Dendritic cell treated with granulocyte-macrophage colony-stimulating factor and Interleukin-4, amounts not matched to agents 40 ng/mL and 50 ng/mL, for 4 days (primary cell): ENCODE results near the gene FSTL4.

ENCODE experiments used
- H3K27ac Mint-ChIP-seq: one replicate; pipeline ENCODE4 v1.8.0; 2022; ENCODE audit warnings: mild to moderate bottlenecking, mixed read lengths
- H3K27me3 Mint-ChIP-seq: one replicate; pipeline ENCODE4 v1.8.0; 2022; ENCODE audit warnings: mild to moderate bottlenecking, mixed read lengths
- H3K36me3 Mint-ChIP-seq: one replicate; pipeline ENCODE4 v1.8.0; 2022; ENCODE audit warnings: low read depth, mixed read lengths
- H3K4me1 Mint-ChIP-seq: one replicate; pipeline ENCODE4 v1.8.0; 2022; ENCODE audit warnings: low read depth, mixed read lengths
- H3K4me3 Mint-ChIP-seq: one replicate; pipeline ENCODE4 v1.8.0; 2022; ENCODE audit warnings: mild to moderate bottlenecking, moderate library complexity, mixed read lengths
- H3K9me3 Mint-ChIP-seq: one replicate; pipeline ENCODE4 v1.8.0; 2022; ENCODE audit warnings: mixed read lengths
- intact Hi-C: fragments of 100-400 bp; cut with micrococcal nuclease; formaldehyde crosslinking; loops from one replicate; pipeline ENCODE4 v1.15.0; 2022

The FSTL4 gene

DNA sequence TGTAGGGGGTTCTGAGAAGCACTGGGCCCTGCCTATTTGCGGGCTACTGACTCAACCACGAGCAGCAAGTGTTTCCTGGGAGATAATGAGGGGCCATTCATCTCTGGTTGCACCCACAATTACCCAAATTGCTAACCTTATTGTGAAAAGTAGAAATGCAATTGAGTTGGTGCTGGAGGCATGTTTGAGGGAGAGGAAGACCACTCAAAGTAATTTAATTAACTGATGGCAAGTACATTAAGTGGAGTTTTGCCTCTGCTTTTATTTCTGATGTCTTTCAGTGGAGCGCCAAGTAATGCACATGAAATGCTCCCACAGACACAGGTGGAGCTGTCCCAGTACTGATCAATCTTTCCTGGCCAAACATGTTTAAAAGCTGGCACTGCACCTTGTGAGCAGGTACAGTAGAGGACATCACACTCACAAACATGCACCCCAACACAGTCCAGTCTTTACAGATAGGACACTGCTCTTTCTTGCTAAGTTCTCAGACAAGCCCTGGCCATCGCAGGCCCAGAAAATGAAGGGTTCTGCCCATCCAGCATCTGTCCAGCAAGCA is 365.1 kb downstream of the FSTL4 start:
- Mint-ChIP-seq H3K9me3 (no peaks in the 10 kb centered on the region), H3K27ac (no peak overlapping the region), H3K4me3 (no peak overlapping the region), H3K4me1 (no peaks in the 10 kb centered on the region), H3K36me3 (no peaks in the 10 kb centered on the region), H3K27me3 (no peaks in the 10 kb centered on the region)
- intact Hi-C loops, result loop anchor here (5.0 kb wide), 1 partner anchor 135 kb away; no protein-coding TSS in a partner anchor

DNA sequence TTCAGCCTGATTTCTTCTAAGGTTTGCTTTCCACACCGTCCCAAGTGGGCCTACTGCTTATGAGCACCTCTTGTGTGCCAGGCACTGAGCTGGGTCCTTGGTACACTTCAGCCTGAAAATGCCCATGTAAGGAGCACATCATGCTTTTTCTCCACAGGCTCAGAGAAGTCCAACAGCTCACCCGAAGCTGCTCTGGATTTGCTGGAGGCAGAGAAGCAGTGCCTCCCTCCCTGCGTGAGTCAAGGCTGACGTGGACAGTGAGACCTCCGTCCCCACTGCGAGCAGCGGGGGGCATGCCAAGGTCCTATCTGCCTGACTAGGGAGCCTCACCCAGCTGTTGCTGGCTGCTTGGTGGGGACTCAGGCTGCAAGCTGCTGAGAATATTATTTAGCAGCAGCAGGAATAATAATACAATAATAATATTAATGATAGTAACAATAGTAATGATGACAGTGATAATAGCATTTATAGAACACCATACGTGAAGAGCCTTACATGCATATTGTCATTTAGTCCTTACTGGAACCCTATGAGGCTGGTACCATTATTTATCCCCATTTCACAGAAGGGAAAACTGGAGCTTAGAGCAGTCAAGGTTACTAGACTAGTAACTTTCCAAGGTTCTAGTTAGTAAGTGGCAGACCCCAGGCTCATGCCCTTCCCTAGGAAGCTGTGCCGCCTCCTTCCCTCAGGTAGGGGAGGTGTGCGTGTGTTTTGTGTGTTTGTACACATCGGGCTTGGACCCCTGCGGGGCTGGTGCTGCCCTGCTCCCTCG is 365.8 kb downstream of the FSTL4 start:
- H3K4me1 Mint-ChIP-seq, result no peaks in the 10 kb centered on the region
- intact Hi-C loops, result loop anchor here (5.0 kb wide), 1 partner anchor 134 kb away; no protein-coding TSS in a partner anchor
- no peak overlapping the region for H3K27ac Mint-ChIP-seq
- no peaks in the 10 kb centered on the region for H3K27me3 Mint-ChIP-seq
- no peak overlapping the region for H3K4me3 Mint-ChIP-seq
- H3K9me3 Mint-ChIP-seq, result no peaks in the 10 kb centered on the region
- H3K36me3 Mint-ChIP-seq, result no peaks in the 10 kb centered on the region

DNA sequence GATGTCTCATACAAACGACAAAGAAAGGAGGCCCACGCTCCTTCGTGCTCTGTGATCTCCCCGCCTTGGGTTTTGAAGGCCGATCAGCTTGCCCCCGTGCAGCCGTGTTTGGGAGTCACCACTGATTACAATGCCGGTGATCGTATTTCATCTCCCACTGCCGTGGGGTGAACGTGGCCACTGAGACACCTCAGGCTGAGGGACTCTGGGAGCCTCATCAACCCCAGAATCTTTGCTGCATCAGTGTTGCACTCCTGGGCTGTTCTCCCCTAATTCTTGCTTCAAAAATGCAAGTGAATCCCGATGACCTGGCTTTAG is 366.3 kb downstream of the FSTL4 start:
- Mint-ChIP-seq H3K27me3 (no peaks in the 10 kb centered on the region), H3K4me1 (peaks cover 3% of the 10 kb centered on the region), H3K36me3 (no peaks in the 10 kb centered on the region), H3K9me3 (no peaks in the 10 kb centered on the region), H3K27ac (no peak overlapping the region), H3K4me3 (no peak overlapping the region)
- intact Hi-C loops, result loop anchor here (5.0 kb wide), 1 partner anchor 134 kb away; no protein-coding TSS in a partner anchor

DNA sequence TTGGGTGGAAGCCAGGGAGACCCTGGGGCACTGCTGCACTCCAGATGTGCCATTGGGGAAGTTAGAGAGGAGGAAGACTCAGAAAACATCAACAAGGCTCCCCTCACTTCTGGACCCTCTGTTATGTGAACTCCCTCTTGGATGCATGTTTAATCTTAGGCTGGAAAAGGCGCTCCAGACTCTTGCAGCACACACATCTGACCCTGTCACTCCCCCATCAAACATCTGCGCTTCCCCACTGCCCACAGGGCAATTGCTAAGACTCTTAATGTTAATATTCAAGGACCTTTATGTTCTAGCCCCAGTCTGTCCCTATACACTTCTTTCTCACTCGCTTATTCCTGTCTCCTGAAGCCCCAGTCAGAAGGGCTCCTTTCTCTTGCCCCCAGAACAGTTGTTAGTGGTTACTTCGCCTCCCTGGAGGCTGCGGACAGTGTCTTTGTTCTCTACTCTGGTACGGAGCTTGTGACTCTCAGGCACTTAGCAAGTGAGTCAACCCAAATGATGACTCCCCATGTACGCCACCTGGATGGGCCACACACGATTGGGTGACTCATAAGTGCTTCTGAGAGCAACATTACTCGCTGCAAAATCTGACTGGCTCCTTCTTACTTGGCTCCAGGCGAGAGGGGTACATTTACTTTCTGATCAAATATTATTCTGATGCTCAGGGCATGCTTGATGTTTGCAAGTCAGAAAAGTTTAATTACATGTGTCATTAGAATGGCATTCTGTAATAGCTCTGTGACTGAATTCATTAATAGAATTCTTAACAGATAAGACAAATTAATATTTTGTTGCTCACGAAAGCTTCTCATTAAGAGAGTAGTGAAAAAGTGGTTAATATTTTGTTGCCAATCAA is 366.9 kb downstream of the FSTL4 start:
- no peak overlapping the region for H3K27ac Mint-ChIP-seq

DNA sequence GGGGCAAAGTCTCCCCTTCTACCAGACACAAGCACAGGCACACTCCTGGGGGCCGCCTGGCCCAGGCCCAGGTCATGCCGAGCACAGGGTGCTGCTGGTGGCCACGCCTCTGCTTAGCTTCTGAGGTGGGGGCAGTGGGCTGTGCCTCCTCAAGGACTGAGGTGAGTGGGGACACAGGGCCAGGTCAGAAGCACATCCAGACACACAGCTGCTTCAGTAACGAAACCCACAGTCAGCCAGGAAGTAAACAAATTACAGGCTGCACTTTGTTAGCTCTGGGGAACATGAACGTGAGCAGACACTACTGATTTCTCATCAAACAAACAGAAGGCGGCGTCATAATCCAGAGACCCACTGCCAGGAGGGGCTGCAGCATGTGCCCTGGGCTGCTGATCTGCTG is 368.1 kb downstream of the FSTL4 start:
- Mint-ChIP-seq H3K4me3 (no peak overlapping the region), H3K27ac (no peak overlapping the region), H3K27me3 (no peaks in the 10 kb centered on the region), H3K4me1 (peaks cover 12% of the 10 kb centered on the region), H3K36me3 (no peaks in the 10 kb centered on the region), H3K9me3 (no peaks in the 10 kb centered on the region)
- intact Hi-C loops, result no loop called here

More for the DNA sequence above, 366.9 kb downstream of the FSTL4 start:
- Mint-ChIP-seq H3K9me3 (no peaks in the 10 kb centered on the region), H3K4me3 (no peak overlapping the region), H3K4me1 (peaks cover 8% of the 10 kb centered on the region), H3K36me3 (no peaks in the 10 kb centered on the region), H3K27me3 (no peaks in the 10 kb centered on the region)
- intact Hi-C loops, result loop anchor here (5.0 kb wide), 1 partner anchor 133 kb away; no protein-coding TSS in a partner anchor

DNA sequence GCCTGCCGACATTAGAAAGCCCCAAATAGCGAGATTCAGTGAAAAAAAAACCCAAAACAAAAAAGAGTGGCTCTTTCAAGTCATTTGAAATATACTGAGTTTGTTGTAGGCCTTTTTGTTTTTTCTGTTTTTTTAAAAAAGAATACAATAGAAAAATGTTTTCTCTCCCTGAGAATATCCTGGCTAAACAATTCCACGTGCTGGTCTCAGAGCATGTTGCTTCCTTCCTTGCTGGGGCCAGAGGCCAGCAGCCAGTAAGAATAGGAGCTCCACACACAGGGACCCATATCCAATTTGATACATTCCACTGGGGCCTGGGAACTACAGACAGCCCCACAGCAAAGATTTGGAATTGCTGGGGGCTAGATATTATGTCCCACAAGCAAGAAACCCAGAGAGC is 369.1 kb downstream of the FSTL4 start:
- Mint-ChIP-seq H3K27me3 (peaks cover 1% of the 10 kb centered on the region), H3K27ac (no peak overlapping the region), H3K36me3 (no peaks in the 10 kb centered on the region), H3K9me3 (no peaks in the 10 kb centered on the region), H3K4me1 (peaks cover 12% of the 10 kb centered on the region), H3K4me3 (no peak overlapping the region)
- intact Hi-C loops, result no loop called here

DNA sequence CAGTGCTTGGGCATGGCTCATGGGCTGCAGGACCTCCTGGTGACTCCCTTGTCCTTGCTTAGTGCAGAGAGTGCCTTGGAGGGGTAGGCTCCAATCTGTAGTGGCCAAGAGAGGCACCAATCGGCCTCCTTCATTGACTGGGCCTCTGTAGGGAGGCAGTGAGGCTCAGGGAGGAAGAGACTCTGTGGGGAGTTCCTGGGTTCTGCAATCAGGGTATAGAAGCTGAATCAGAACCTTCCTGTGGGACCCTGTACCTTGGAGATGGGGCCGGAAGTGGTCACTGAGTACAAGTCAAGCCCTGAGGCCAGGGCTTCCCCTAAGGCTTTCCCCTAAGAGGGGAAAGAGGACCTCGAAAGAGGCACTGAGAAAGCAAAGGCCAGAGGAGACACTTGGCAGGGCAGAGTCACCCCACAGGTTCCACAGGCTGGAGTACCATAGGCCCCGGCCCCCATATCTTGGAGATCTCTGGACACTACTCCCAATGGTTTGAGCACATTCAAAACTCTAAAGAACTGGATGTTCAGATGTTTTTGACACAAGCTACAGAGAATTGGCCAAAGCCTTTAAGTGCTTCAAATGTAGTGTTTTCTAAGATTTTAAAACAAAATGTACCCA is 370.0 kb downstream of the FSTL4 start:
- intact Hi-C loops, result no loop called here
- Mint-ChIP-seq H3K27ac (no peak overlapping the region), H3K9me3 (no peaks in the 10 kb centered on the region), H3K36me3 (no peaks in the 10 kb centered on the region), H3K4me3 (no peak overlapping the region), H3K4me1 (peaks cover 12% of the 10 kb centered on the region), H3K27me3 (peaks cover 1% of the 10 kb centered on the region)

DNA sequence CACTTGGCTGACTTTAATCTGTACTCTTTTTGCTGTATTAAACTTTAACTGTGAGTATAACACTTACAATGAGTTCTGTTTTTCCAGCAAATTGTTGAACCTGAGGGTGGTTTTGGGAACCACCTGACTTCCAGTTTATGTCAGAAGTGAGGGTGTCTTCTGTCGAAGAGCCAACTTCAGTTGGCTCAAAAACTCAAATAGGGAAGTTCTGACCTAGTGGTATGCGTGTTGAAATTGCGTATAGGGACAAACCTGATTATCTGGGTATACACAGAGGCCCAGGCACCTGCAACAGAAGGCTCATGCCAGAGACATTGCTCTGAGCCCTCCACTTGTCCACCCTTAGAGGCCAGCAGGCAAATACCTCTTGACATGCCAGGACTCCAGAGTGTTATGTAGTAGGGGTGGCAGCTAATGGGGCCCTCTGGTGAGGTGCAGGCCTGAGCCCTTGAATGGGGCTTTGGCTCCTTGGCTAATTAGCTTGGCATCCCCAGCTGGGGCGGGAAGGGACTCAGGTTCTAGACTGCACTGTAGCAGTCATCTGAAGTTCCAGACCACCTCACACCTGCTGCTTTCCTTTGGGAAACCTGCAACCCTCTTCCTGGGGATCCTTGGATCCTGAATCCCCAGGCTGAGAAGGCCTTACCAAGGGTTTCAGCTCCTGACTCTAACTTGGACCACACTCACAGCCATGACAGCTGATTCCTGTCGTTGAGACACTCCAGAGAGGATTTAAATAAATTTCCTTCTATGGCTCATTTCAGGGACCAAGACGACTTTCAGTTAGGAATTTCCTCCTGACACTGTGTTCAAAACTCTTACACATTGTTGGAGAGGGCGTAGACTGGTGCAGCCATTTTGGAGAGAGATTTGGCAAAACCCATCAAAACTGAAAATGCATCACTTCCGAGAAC is 370.9 kb downstream of the FSTL4 start:
- peaks cover 12% of the 10 kb centered on the region for H3K4me1 Mint-ChIP-seq
- H3K4me3 Mint-ChIP-seq, result no peak overlapping the region
- peak overlapping the region; percentile 40 for H3K27ac Mint-ChIP-seq
- intact Hi-C loops, result no loop called here
- peaks cover 8% of the 10 kb centered on the region for H3K27me3 Mint-ChIP-seq
- no peaks in the 10 kb centered on the region for H3K36me3 Mint-ChIP-seq
- H3K9me3 Mint-ChIP-seq, result no peaks in the 10 kb centered on the region

DNA sequence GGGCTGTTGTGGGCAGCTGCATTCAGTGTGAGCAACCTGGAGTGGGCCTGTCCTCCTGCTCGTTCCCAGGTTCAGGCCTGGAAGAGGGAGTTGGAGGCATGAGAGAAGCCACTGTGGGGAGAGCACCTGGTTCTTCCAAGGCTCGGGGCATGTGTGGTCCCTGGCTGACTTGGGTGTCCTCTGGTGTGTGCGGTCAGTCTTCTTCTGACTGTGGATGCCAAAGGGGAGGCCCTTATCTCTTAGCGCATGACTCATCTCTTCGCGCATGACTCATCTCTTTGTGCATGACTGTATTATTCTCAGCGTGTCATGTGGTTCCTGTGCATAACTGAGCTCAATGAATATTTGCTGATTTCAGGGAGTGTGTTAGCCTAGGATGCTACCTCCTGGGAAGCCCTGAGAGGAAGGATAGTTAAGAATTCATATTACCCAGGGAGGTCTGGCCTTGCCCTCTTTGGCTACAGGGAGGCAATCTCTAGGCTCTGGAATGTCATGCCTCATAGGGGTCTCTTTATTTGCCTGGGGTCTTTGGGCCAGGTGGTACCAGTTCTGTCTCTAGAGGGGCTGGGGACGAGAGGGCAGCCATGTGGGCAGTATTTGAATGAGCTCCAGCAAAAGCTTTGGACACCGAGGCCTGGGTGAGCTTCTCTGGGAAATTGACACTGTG is 371.8 kb downstream of the FSTL4 start:
- Mint-ChIP-seq H3K27me3 (peaks cover 8% of the 10 kb centered on the region), H3K27ac (peak overlapping the region; percentile 40), H3K9me3 (no peaks in the 10 kb centered on the region), H3K36me3 (no peaks in the 10 kb centered on the region), H3K4me1 (peaks cover 12% of the 10 kb centered on the region), H3K4me3 (no peak overlapping the region)
- intact Hi-C loops, result no loop called here

DNA sequence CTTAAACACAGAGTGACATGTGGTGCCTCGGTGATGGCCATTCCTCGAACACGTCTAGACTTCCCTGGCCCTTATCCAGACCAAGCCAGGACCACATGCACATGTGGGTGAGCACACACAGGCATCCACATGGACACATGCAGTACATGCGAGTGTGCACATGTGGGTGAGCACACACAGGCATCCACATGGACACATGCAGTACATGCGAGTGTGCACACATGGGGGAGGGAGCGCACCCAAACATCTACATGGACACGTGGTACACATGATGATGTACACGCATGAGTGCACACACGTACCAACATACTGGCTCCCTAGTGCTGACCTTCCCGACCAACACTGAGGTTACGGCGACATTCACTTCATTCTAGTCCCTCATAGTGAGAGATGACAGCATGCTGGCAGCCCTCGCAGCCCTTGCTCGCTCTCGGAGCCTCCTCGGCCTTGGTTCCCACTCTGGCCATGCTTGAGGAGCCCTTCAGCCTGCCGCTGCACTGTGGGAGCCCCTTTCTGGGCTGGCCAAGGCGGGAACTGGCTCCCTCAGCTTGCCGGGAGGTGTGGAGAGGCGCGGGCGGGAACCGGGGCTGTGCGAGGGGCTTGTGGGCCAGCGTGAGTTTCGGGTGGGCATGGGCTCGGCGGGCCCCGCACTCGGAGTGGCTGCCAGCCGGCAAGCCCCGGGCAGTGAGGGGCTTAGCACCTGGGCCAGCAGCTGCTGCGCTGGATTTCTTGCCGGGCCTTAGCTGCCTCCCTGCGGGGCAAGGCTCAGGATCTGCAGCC is 373.7 kb downstream of the FSTL4 start:
- Mint-ChIP-seq H3K36me3 (no peaks in the 10 kb centered on the region), H3K27ac (no peak overlapping the region), H3K4me3 (no peak overlapping the region), H3K9me3 (no peaks in the 10 kb centered on the region), H3K4me1 (peaks cover 18% of the 10 kb centered on the region), H3K27me3 (peaks cover 8% of the 10 kb centered on the region)
- intact Hi-C loops, result no loop called here

DNA sequence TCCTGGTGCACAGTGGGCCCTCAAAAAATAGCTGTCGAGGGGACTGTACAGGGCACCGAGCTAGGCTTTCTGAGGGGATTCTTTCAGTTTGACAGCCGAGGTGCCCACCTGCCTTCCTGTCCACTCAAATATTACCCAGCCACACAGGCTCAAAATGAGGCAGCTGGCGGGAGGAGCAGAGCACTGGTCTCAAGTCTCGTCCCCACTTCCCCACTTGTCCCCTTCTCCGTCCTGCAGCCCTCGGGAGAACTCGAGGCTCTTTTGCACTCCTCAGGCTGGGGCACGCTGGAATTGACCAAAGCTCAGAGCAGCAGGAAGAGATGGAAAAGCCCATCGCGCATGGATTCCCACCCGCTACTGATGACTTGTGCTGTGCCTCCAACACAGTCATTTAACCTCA is 375.4 kb downstream of the FSTL4 start:
- Mint-ChIP-seq H3K27me3 (peaks cover 13% of the 10 kb centered on the region), H3K36me3 (no peaks in the 10 kb centered on the region), H3K27ac (no peak overlapping the region), H3K4me3 (no peak overlapping the region), H3K4me1 (peaks cover 22% of the 10 kb centered on the region), H3K9me3 (no peaks in the 10 kb centered on the region)
- intact Hi-C loops, result no loop called here

DNA sequence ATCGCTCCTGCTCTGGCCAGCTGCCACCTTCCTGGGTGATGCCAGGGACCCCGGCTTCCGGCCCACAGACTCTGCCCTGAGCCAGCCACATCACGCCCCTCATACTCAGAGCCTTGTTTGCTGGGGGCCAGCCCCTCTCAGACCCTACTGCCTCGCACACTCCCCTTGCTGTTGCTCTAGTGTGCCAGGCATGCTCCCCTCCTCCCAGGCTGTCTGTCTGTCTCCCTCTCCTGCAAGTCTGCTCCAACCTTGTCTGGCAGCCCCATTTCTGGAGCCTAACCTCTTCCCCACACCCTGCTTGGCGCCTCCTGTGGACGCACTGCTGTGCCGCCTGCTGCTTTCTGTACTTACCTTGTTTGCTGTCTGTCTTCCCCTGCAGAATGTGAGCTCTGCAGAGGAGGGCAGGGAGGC is 375.8 kb downstream of the FSTL4 start:
- H3K27ac Mint-ChIP-seq, result no peak overlapping the region
- no peaks in the 10 kb centered on the region for H3K36me3 Mint-ChIP-seq
- no peaks in the 10 kb centered on the region for H3K9me3 Mint-ChIP-seq
- H3K4me1 Mint-ChIP-seq, result peaks cover 25% of the 10 kb centered on the region
- no peak overlapping the region for H3K4me3 Mint-ChIP-seq
- H3K27me3 Mint-ChIP-seq, result peaks cover 14% of the 10 kb centered on the region
- intact Hi-C loops, result no loop called here
